Measurements from ENCODE around the gene POLR3F. TPM values are rescaled to one million over a fixed set of nuclear protein-coding genes. Genes with fewer than 3 reads are reported as not detected.

The POLR3F gene
- total and polyA plus RNA-seq, 9 of the 15 experiments (the other 6 are each of a cell fraction or from before 2014, with no cell fraction given), result 7.0 to 15.0 (median 9.6) TPM

GRCh38 chr20:18496740-18497592, 29.8 kb downstream of the POLR3F start, which contains the start of gene RBBP9 (continued):
- TF ChIP-seq PKNOX1 (IDR thresholded peaks at IDR 0.05) (no peak), ZNF408 (CRISPR knock-in tag; IDR thresholded peaks at IDR 0.05; ENCODE audit: low read depth) (no peak), REST (IDR thresholded peaks at IDR 0.05; ENCODE audit: borderline replicate concordance) (no peak), REST (CRISPR knock-in tag; IDR thresholded peaks at IDR 0.05; ENCODE audit: low read depth) (no peak), HIVEP1 (CRISPR knock-in tag; IDR thresholded peaks at IDR 0.05) (no peak), ETV1 (tag; conservative IDR thresholded peaks at IDR 0.05; ENCODE audit: low read depth) (no peak), XRCC4 (IDR thresholded peaks at IDR 0.05; ENCODE audit: extremely low read depth, insufficient read depth, insufficient read length) (no peak), OTX1 (CRISPR knock-in tag; IDR thresholded peaks at IDR 0.05) (no peak), ZNF436 (CRISPR knock-in tag; IDR thresholded peaks at IDR 0.05) (no peak), ZNF449 (CRISPR knock-in tag; IDR thresholded peaks at IDR 0.05) (no peak), ZZZ3 (IDR thresholded peaks at IDR 0.05) (no peak), PHF20 (IDR thresholded peaks at IDR 0.05; ENCODE audit: partially characterized antibody) (no peak), ESRRA (IDR thresholded peaks at IDR 0.05; ENCODE audit: borderline replicate concordance, low read depth) (no peak)
- TF ChIP-seq, protein P1, sequence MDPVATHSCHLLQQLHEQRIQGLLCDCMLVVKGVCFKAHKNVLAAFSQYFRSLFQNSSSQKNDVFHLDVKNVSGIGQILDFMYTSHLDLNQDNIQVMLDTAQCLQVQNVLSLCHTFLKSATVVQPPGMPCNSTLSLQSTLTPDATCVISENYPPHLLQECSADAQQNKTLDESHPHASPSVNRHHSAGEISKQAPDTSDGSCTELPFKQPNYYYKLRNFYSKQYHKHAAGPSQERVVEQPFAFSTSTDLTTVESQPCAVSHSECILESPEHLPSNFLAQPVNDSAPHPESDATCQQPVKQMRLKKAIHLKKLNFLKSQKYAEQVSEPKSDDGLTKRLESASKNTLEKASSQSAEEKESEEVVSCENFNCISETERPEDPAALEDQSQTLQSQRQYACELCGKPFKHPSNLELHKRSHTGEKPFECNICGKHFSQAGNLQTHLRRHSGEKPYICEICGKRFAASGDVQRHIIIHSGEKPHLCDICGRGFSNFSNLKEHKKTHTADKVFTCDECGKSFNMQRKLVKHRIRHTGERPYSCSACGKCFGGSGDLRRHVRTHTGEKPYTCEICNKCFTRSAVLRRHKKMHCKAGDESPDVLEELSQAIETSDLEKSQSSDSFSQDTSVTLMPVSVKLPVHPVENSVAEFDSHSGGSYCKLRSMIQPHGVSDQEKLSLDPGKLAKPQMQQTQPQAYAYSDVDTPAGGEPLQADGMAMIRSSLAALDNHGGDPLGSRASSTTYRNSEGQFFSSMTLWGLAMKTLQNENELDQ (CRISPR knock-in tag; IDR thresholded peaks at IDR 0.05; ENCODE audit: borderline replicate concordance), result no peak
